Hematopoietic multipotent progenitor cell treated with erythropoietin and hydrocortisone succinate and interleukin-3 and kit ligand, for 4 days (in vitro differentiated cells): ENCODE data around the gene ZKSCAN1.
A peak's percentile ranks its signal among the peaks of the same experiment; 100 is the strongest.
"Not testable (repeated sequence)": the region's sequence is repeated elsewhere in the genome, so short reads cannot be mapped to it uniquely, and the experiment has no call there.

ENCODE experiments used
- DNase-seq: peaks from one replicate; pipeline ENCODE4 v3.0.0-alpha.2; 2015

The ZKSCAN1 gene

DNA sequence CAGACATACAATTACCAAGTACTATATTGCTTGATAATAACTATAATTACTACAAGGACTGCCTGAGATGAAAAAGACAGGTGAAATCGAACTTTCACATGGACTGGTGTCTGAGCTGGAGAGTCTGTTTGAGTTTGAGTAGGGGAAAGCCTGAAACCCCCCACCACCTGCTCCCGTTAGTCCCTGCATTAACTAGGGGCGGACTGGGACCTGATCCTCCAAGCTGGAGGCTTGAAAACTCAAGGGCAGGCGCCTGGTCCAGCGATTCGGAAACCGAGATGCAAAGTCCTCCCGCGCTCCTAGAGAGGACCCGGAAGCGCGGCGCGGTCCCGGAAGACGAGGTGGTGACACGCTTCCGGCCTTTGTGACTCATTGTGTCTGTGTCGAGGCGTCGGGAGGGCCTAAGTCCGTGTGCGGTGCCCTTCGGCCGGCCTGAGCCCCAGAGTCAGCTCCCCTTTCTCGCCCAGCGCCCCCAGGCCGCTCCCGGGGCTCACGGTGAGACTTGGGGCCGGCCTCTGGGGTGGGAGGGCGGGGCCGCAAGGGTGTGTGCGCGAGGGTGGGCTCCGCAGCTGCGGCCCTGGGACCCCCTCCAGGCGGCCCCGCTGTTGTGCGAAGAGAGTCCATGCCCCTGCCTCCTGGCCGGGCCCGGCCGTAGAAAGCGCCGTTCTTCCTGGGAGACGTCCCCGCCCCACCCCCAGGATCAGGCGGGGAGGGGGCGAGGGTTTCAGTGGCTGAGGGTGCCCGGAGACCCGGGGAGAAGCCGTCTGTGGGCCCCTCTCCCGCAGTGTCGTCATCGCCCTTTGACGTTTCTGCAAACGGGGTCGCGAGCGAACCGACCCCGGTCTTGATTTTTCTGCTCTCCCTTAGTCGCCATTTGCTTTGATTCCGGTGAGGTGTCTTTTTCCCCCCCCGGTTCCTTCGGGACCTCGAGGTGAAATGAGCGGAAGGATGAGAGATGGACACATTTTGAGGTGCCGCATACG lies at the start of gene ZKSCAN1:
Gene ZKSCAN1 (plus strand): TSS at position 365 of the 983 bp plus-strand sequence. CDS start 7,911 bp downstream, outside the sequence.
- peak; percentile 97 for DNase-seq

DNA sequence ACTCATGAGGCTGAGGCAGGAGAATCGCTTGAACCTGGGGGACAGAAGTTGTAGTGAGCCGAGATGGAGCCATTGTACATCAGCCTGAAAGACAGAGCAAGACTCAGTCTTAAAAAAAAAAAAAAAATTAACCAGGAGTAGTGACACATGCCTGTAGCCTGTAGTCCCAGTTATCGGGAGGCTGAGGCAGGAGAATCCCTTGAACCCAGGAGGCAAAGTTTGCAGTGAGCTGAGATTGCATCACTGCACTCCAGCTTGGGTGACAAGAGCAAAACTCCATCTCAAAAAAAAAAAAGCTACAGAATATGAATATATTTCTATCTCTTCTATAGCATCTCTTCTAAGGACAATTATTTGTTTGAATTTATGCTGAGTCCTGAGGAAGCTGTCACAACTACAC lies 46.1 kb upstream of the ZKSCAN1 start:
- no peak for DNase-seq

DNA sequence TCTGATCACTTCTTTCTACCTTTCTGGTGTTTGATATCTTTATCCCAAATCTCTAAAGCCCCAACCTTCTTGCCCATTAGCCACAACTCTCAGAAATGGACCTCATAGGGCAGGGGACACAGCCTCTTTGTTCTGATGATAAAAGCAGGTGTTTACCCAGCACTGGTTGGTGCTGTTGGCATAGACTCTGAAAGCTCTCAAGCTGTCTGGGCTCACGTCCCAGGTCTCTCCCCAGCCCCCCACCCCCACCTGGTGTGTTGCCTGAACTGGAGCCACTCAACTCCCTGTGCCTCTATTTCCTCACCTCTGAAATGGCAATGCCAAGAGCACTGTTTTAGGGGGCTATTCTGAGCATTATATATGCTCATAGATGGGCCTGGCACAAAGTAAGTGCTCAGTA lies 45.6 kb upstream of the ZKSCAN1 start:
- DNase-seq = not testable (repeated sequence)

DNA sequence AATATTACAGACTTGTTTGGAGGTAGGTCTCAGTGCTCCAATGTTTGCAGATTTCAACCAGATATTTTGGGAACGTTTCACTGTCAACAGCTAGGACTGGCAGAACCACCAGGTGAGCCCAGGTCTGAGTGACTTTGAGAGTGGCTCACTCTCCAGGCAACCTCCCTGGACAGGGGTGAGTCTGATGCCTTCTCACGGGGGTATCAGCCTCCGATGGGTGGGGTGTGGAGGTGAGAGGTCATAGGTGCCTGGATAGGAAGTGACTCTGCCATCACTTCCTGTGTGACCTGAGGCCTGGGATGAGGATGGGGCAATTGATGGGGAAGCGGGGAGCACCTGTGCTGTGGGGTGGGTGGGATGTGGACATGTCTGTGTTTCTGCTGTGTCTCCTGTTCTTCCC lies 44.2 kb upstream of the ZKSCAN1 start:
- DNase-seq = no peak

DNA sequence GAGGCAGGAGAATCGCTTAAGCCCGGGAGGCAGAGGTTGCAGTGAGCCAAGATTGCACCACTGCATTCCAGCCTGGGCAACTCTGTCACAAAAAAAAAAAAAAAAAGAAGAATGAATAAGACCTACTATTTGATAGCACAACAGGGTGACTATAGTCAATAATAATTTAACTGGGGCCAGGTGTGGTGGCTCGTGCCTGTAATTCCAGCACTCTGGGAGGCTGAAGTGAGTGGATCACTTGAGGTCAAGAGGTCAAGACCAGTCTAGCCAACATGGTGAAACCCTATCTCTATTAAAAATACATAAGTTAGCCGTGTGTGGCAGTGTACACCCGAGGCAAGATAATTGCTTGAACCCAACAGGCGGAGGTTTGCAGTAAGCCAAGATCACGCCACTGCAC lies 41.6 kb upstream of the ZKSCAN1 start:
- not testable (repeated sequence) for DNase-seq

DNA sequence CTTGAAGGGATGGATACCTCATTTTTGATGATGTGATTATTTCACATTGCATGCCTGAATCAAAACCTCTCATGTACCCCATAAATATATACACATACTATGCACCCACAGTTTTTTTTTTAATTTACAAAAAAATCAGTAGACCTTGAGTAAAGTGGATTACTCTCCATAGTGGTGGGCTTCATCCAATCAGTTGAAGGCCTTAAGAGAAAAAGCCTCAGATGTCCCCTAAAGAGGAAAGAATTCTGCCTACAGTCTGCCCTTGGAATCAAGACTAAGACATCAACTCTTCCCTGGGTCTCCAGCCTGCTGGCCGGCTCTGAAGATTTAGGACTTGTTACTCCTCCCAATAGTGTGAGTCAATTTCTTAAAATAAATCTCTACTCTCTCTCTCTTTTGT lies 40.7 kb upstream of the ZKSCAN1 start:
- no peak for DNase-seq

DNA sequence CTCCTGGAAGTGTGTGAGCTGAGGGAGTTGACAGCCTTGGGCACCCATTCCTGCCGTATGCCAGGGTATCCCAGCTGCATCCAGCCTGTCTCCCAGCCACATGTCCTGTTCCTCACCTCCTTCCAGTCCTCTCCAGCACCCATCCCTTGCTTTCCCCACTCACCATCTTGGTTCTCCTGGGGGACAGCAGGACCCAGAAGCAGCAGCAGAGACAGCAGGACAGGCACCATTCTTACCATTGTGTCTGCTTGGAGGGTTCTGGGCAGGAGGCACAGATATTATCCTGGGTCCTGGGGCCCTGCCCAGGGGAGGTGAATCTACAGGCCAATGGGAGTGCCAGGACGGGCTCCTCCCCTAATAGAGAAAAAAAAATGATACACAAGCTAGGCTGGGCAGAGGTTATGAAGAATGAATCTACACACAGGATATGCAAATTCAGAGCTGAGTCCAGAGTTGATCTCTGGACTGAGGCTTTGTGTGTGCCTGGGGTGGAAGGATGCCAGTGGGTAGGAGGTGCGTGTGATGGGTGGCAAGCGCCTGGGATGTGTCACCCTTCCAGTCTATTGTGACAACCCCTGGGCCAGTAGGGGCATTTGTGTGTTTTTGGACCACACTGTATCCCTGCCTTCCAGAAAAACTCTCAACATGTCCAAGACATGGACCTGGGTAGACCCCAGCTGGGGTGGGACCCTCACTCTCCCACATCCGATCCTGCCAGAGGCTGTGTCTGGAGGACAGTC lies 39.4 kb upstream of the ZKSCAN1 start, which contains the start of gene AZGP1:
Gene AZGP1 (minus strand): TSS at position 250 of the 740 bp plus-strand sequence. CDS start 11 bp downstream, at position 239.
- DNase-seq = peak; percentile 35

DNA sequence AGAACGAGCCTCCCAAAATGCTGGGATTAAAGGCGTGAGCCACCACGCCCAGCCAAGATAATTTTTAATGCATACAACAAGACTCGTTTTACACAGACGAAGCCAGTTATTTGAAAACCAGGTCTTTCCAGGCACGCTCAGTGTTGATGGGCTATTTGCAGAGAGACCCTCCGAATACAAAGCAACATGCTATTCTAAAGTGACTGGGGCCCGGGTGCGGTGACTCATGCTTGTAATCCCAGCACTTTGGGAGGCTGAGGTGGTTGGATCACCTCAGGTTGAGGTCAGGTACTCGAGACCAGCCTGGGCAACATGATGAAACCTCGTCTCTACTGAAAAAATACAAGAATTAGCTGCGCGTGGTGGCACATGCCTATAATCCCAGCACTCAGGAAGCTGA lies 38.8 kb upstream of the ZKSCAN1 start:
- no peak for DNase-seq

DNA sequence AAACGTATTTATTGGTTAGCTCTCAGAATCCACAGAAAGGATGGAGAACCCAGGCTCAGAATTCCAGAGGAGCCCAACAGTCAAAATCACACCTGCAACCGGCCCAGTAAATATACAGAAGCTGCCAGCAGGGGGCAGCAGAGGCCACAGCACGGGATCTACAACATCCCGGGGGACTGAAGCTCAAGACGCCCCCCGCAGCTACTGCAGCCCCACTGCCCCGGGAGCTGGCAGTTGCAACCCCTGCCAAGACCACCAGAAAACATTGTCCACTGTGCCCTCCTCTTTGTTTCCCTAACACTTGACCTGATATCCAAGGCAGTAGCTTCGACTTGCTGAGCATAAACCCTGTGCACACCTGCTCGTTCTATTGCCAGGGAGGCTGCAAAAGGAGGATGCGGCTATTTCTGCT lies 35.6 kb upstream of the ZKSCAN1 start:
- DNase-seq = peak; percentile 35

DNA sequence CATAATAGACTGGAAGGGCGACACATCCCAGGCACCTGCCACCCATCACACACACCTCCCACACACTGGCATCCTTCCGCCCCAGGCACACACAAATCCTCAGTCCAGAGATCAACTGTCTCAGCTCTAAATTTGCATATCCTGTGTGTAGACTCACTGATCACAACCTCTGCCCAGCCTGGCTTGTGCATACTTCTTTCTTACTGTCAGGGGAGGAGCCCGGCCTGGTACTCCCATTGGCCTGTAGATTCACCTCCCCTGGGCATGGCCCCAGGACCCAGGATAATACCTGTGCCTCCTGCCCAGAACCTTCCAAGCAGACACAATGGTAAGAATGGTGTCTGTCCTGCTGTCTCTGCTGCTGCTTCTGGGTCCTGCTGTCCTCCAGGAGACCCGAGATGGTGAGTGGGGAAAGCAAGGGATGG lies 34.9 kb upstream of the ZKSCAN1 start:
- DNase-seq = not testable (repeated sequence)

DNA sequence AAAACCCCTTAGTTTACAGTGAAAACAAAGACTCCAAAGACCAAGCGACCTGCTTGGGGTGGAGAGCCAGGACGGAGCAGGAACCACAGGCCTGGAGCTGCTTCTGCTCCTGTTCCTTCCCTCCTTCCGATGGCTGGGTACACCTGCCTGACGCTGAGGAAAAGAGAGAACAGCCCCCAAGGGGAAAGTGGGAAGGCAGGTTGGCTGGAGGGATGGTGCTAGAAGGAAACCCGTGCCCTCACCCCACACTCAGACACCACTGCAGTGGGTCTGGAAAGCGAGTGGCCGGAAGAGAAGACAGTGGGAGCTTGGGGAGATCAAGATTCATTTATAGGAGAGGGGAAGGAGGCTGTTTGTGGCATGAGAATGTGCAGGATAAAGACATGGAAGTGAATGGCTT lies 34.3 kb upstream of the ZKSCAN1 start:
- DNase-seq = not testable (repeated sequence)

DNA sequence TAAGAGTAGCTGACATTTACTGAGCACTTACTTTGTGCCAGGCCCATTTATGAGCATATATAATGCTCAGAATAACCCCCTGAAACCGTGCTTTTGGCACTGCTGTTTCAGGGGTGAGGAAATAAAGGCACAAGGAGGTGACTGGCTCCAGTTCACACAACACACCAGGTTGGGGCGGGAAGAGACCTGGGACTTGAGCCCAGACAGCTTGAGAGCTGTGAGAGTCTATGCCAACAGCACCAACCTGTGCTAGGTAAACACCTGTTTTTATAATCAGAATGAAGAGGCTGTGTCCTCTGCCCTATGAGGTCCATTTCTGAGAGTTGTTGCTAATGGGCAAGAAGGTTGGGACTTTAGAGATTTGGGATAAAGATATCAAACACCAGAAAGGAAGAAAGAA lies 30.8 kb upstream of the ZKSCAN1 start:
- no peak for DNase-seq

DNA sequence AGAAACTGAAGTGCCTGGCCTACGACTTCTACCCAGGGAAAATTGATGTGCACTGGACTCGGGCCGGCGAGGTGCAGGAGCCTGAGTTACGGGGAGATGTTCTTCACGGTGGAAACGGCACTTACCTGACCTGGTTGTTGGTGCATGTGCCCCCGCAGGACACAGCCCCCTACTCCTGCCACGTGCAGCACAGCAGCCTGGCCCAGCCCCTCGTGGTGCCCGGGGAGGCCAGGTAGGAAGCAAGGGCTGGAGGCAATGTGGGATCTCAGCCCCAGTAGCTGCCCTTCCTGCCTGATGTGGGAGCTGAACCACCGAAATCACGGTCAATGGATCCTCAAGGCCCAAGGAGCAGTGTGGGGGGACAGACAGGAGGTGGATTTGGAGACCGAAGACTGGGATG lies 28.1 kb upstream of the ZKSCAN1 start:
- not testable (repeated sequence) for DNase-seq

DNA sequence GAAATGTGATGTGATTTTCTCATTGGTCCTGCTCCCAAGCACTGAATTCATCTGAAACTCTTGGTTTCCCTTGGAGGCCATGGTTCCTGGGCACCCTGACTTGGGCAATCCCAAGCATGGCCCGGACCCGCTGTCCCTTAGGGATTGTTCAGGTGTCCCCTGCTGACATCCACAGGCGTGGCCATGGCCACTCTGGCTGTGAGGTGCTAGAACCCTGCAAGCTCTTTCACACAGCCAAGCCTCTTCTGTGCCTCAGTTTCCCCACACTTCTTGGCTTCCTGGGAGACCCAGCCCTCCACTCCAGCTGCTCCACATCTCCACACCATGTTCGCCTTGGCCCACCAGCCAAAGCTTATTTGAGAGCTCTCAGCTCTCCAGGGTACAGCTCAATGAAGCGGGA lies 27.6 kb upstream of the ZKSCAN1 start:
- DNase-seq = no peak

DNA sequence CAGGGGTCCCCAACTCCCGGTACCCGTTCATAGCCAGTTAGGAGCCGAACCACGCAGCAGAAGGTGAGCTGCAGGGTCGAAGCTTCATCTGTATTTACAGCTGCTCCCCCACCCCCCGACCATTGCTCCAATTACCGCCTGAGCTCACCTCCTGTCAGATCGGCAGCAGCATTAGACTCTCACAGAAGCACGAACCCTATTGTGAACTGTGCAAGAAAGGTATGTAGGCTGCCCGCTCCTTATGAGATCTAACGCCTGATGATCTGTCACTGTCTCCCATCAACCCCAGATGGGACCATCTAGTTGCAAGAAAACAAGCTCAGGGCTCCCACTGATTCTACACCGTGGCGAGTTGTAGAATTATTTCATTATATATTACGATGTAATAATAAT lies 24.9 kb upstream of the ZKSCAN1 start:
- no peak for DNase-seq

DNA sequence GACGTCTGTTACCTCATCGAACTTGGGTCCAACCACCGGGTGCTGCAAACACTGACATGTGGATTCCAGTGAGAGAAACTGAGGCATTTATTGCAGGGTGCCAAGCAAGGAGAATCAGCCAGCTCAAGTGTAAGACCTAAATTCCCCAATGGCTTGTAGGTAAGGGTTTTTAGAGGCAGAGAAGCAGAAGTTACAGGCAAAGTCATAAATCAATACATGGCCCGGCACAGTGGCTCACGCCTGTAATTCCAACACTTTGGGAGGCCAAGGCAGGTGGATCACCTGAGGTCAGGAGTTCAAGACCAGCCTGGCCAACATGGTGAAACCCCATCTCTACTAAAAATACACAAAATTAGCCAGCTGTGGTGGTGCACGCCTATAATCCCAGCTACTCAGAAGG lies 23.9 kb upstream of the ZKSCAN1 start:
- DNase-seq = not testable (repeated sequence)

DNA sequence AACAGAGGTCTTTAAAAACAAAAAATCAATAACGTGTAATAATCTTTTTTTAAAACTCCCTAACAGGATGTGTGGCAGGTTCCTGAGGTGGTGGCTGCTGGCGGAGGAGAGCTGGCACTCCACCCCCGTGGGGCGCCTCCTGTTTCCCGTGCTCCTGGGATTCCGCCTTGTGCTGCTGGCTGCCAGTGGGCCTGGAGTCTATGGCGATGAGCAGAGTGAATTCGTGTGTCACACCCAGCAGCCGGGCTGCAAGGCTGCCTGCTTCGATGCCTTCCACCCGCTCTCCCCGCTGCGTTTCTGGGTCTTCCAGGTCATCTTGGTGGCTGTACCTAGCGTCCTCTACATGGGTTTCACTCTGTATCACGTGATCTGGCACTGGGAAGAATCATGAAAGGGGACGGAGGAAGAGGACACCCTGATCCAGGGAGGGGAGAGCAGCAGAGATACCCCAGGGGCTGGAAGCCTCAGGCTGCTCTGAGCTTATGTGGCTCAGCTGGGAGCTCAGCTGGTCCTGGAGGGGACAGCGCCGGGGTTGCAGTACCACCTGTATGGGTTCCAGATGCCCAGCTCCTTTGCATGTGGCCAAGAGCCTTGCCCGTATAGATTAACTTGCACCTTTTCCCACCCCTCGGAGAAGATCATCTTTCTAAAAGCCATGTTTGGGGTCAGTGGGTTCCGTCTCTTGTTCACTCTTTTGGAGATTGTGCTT lies 22.9 kb upstream of the ZKSCAN1 start:
- DNase-seq = peak; percentile 10

DNA sequence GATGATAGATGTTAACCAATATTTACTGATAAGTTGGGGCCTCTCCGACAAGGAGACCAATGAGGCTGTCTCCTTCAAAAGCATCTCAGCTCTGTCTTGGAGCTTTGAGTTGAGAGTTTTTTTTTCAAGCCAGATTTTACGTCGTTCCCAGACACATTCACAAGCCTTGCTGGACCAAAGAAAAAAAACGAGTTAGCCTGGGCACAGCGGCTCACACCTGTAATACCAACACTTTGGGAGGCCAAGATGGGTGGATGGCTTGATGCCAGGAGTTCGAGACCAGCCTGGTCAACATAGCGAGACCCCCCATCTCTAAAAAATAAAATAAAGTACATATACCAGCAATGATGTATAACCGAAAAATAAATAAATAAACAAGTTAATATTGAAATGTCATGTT lies 20.6 kb upstream of the ZKSCAN1 start:
- DNase-seq = no peak

DNA sequence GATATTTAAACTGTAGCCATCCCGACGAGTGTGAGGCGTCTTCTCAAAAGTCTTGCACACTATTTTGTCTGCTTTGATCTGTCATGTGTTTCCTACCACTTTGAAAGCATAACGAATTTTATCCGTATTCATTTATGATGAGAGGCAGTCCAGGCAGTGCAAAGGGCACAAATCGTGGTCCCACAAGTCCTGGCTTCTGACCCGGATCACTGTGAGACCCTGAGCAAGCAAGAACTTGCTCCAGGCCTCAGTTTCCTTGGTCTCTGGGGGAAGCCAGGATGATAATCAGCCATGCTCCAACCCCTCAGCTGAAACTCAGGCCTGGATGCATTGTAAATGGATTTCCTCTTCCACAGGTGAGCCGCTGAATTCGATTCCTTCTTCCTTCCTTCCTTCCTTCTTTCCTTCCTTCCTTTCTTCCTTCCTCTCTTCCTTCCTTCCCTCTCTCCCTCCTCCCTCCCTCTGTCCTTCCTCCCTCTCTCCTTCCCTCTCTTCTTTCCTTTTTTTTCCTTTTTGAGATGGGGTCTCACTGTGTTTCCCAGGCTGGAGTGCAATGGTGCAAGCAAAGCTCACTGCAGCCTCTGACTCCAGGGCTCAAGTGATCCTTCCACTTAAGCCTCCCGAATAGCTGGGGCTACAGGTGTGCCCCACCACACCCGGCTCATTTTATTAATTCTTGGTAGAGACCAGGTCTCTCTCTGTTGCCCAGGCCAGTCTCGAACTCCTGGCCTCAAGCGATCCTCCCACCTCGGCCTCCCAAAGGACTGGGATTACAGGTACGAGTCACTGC lies 18.4 kb upstream of the ZKSCAN1 start:
- no peak for DNase-seq

DNA sequence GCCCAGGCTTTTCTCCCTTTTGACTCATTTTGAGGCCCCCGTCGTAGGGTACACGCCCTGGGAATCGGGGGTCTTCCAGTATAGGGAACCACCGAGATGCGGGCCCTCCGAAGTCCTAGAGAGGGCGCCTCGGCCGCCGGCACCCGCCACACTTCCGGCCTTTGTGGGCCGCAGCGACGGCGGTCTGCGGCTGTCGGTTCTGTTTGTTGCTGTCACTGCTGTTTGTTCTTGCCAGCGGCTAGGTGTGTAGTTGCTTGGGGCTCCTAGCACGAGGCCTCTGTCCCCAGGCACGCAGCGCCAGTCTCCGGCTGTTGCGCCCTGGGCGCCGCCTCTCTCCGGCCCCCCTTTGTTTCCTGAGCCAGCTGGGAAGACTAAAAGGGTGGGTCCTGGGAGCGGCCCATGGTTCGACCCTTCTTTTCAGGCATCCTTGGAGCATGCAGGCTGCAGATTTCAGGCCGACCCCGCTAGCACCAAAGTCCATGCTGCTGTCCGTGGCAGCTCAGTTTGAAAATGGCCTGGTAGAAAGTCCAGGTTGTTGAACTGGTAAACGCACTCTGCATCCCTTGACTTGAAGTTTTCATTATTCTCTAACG lies 17.8 kb upstream of the ZKSCAN1 start:
- peak; percentile 76 for DNase-seq

DNA sequence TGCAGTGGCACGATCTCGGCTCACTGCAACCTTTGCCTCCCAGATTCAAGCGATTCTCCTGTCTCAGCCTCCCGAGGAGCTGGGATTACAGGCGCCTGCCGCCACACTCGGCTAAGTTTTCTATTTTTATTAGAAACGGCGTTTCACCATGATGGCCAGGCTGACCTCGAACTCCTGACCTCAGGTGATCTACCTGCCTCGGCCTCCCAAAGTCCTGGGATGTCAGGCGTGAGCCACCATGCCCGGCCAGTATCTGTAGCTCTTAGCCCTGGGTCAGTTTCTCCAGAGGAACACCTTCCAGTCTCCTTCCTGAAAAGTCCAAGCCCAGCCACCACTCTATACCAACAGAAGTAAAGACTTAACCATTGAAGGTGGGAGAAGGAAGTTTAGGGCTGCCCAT lies 15.2 kb upstream of the ZKSCAN1 start:
- DNase-seq = no peak
